ENCODE results near the gene ANKUB1. TPM values are rescaled to one million over a fixed set of nuclear protein-coding genes. Genes with fewer than 3 reads are reported as not detected.
A peak's percentile ranks its signal among the peaks of the same experiment; 100 is the strongest.

Gene ANKUB1
- total RNA-seq, 1 donor from 2014 or later: 3.1 TPM

GRCh38 chr3:149813367-149814281 lies 21.3 kb upstream of the ANKUB1 start:
- Histone ChIP-seq H3K36me3 (no peaks in the 10 kb centered on the region), H3K27ac (peak overlapping the region; percentile 99), H3K27me3 (ENCODE audit: low read depth) (no peaks in the 10 kb centered on the region), H3K4me1 (peaks cover 51% of the 10 kb centered on the region), H3K9me3 (no peaks in the 10 kb centered on the region), H3K4me3 (peak overlapping the region; percentile 84)
- peak; percentile 30 to 60 for ATAC-seq
- TF ChIP-seq CTCF (IDR thresholded peaks at IDR 0.05): no peak
- intact Hi-C loops (cut with DNase I): no loop called here
- no peak for DNase-seq

- peak; percentile 97 to 98 for ATAC-seq
- peaks cover 46% of the 10 kb centered on the region for H3K4me1 ChIP-seq
- peak within 1 kb of the TSS; percentile 84 for H3K4me3 ChIP-seq
- H3K27me3 ChIP-seq (ENCODE audit: low read depth): no peaks in the 10 kb centered on the region
- H3K27ac ChIP-seq: peak within 1 kb of the TSS; percentile 99
- H3K9me3 ChIP-seq: no peaks in the 10 kb centered on the region
- intact Hi-C loops (cut with DNase I): no loop called here
- TF ChIP-seq CTCF (IDR thresholded peaks at IDR 0.05): no peak
- peak; percentile 98 for DNase-seq
- H3K36me3 ChIP-seq: no peaks in the 10 kb centered on the region
Observed at GRCh38 chr3:149812606-149813366, 20.4 kb upstream of the ANKUB1 start, which contains the start of gene RNF13. Gene RNF13 (plus strand): TSS chr3:149813215. CDS start chr3:149846027, 32,812 bp downstream.

- Histone ChIP-seq H3K27me3 (ENCODE audit: low read depth) (no peaks in the 10 kb centered on the region), H3K36me3 (no peaks in the 10 kb centered on the region), H3K4me1 (peaks cover 40% of the 10 kb centered on the region), H3K4me3 (peak overlapping the region; percentile 84), H3K27ac (peak overlapping the region; percentile 99), H3K9me3 (no peaks in the 10 kb centered on the region)
- no peak for TF ChIP-seq CTCF (IDR thresholded peaks at IDR 0.05)
- DNase-seq (no peak), ATAC-seq (no peak)
- intact Hi-C loops (cut with DNase I): no loop called here
Observed at GRCh38 chr3:149812165-149812605, 19.8 kb upstream of the ANKUB1 start.

- intact Hi-C loops (cut with DNase I): no loop called here
- Histone ChIP-seq H3K4me3 (no peak overlapping the region), H3K27me3 (ENCODE audit: low read depth) (no peaks in the 10 kb centered on the region), H3K9me3 (no peaks in the 10 kb centered on the region), H3K27ac (no peak overlapping the region), H3K36me3 (no peaks in the 10 kb centered on the region), H3K4me1 (peaks cover 27% of the 10 kb centered on the region)
- no peak for ATAC-seq
- TF ChIP-seq CTCF (IDR thresholded peaks at IDR 0.05): no peak
- no peak for DNase-seq
Observed at GRCh38 chr3:149810846-149811245, 18.5 kb upstream of the ANKUB1 start.

- TF ChIP-seq CTCF (IDR thresholded peaks at IDR 0.05): no peak
- ATAC-seq (no peak), DNase-seq (no peak)
- H3K27ac ChIP-seq: no peak overlapping the region
- H3K4me1 ChIP-seq: peaks cover 15% of the 10 kb centered on the region
- no peaks in the 10 kb centered on the region for H3K27me3 ChIP-seq (ENCODE audit: low read depth)
- no peak overlapping the region for H3K4me3 ChIP-seq
- intact Hi-C loops (cut with DNase I): no loop called here
- no peaks in the 10 kb centered on the region for H3K9me3 ChIP-seq
- no peaks in the 10 kb centered on the region for H3K36me3 ChIP-seq
Observed at GRCh38 chr3:149809699-149810098, 17.3 kb upstream of the ANKUB1 start.

Measured in lower lobe of right lung (tissue), 2 donors.